Activated CD4-positive, CD25-positive, alpha-beta regulatory T cell treated with anti-CD3 and anti-CD28 coated beads, Interleukin-2, amount 50 U/mL, for 16 hours (primary cell): Measurements from ENCODE around the gene RAD51B.
"Not testable (repeated sequence)": the region's sequence is repeated elsewhere in the genome, so short reads cannot be mapped to it uniquely, and the experiment has no call there.

Experiments
- DNase-seq: peaks from one replicate; pipeline ENCODE4 v3.0.0-alpha.2; 2020; ENCODE audit warnings: low read depth, low spot score

The RAD51B gene

GRCh38 chr14:68173227-68173972 is 353.8 kb downstream of the RAD51B start:
- no peak for DNase-seq

GRCh38 chr14:68174446-68174845 is 354.9 kb downstream of the RAD51B start:
- no peak for DNase-seq

- no peak for DNase-seq
Observed at GRCh38 chr14:68176687-68177086, 357.1 kb downstream of the RAD51B start.

- no peak for DNase-seq
Observed at GRCh38 chr14:68177728-68178127, 358.1 kb downstream of the RAD51B start.

GRCh38 chr14:68178282-68178681 is 358.7 kb downstream of the RAD51B start:
- DNase-seq, result no peak

GRCh38 chr14:68181519-68182326 is 362.1 kb downstream of the RAD51B start:
- no peak for DNase-seq

GRCh38 chr14:68182492-68182891 is 362.9 kb downstream of the RAD51B start:
- DNase-seq, result no peak

GRCh38 chr14:68186500-68187276 is 367.1 kb downstream of the RAD51B start:
- not testable (repeated sequence) for DNase-seq

- DNase-seq, result no peak
Observed at GRCh38 chr14:68188174-68188573, 368.6 kb downstream of the RAD51B start.

- no peak for DNase-seq
Observed at GRCh38 chr14:68190032-68190431, 370.5 kb downstream of the RAD51B start.

GRCh38 chr14:68191567-68192321 is 372.2 kb downstream of the RAD51B start:
- no peak for DNase-seq

- no peak for DNase-seq
Observed at GRCh38 chr14:68192935-68193334, 373.4 kb downstream of the RAD51B start.

GRCh38 chr14:68193970-68194681 is 374.5 kb downstream of the RAD51B start:
- DNase-seq, result no peak

- no peak for DNase-seq
Observed at GRCh38 chr14:68195126-68195525, 375.5 kb downstream of the RAD51B start.

- DNase-seq, result no peak
Observed at GRCh38 chr14:68198713-68199495, 379.3 kb downstream of the RAD51B start.

- DNase-seq, result no peak
Observed at GRCh38 chr14:68199554-68200151, 380.1 kb downstream of the RAD51B start.

- DNase-seq, result no peak
Observed at GRCh38 chr14:68203871-68204270, 384.3 kb downstream of the RAD51B start.

GRCh38 chr14:68208218-68208617 is 388.6 kb downstream of the RAD51B start:
- no peak for DNase-seq

- no peak for DNase-seq
Observed at GRCh38 chr14:68208626-68209317, 389.2 kb downstream of the RAD51B start.
